NCI-H1694 treated with DMSO at 0.1 percent for 48 hours (cell line): ENCODE measurements around the gene PTTG1IP.
A peak's percentile ranks its signal among the peaks of the same experiment; 100 is the strongest.
"Not testable (repeated sequence)": the region's sequence is repeated elsewhere in the genome, so short reads cannot be mapped to it uniquely, and the experiment has no call there.

Experiments
- DNase-seq: peaks from one replicate; lab custom pipeline; 2025; lab: John Stamatoyannopoulos, UW

The PTTG1IP gene

DNA sequence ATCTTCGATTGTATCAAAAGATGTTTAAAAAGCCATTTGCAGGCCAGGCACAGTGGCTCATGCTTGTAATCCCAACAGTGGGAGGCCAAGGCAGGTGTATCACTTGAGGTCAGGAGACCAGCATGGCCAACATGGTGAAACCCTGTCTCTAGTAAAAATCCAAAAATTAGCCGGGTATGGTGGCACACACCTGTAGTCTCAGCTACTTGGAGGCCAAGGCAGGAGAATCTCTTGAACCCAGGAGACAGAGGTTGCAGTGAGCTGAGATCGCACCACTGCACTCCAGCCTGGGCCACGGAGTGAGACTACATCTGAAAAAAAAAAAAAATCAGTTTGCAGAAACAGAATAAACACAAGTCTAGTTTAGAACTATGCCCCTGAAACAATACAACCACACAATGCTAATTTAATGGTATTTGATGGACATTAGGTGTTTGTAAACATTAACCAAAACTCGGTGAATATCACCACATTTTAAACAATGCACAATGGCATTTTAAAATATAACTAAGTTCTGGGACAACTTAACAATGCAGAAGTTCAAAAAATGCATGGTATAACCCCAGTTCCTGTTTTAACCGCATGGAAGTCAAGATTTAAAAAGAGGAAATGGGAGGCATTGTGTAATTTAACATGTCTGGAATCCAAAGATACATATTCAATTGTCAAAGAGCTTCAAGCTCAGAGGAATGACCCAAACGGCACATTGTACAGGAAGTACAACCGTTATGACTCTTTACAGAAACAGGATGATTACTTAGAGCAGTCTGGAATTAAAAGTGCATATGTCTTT is 7.1 kb upstream of the PTTG1IP start:
- no peak for DNase-seq

DNA sequence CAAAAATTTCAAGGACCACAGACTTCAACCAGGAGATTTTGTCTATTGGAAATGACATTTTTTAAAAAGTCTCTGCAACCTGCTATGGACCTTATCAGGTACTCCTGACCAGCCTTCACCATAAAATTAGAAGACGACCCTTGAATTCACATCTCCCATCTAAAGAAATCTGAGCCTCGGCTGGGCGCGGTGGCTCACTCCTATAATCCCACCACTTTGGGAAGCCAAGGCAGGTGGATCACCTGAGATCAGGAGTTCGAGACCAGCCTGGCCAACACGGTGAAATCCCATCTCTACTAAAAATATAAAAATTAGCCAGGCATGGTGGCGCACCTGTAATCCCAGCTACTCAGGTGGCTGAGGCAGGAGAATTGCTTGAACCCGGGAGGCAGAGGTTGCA is 5.7 kb upstream of the PTTG1IP start:
- not testable (repeated sequence) for DNase-seq

- no peak for DNase-seq
Measured at GRCh38 chr21:44878053-44878982, 4.8 kb upstream of the PTTG1IP start.

GRCh38 chr21:44876849-44877575 is 3.5 kb upstream of the PTTG1IP start:
- DNase-seq = no peak

DNA sequence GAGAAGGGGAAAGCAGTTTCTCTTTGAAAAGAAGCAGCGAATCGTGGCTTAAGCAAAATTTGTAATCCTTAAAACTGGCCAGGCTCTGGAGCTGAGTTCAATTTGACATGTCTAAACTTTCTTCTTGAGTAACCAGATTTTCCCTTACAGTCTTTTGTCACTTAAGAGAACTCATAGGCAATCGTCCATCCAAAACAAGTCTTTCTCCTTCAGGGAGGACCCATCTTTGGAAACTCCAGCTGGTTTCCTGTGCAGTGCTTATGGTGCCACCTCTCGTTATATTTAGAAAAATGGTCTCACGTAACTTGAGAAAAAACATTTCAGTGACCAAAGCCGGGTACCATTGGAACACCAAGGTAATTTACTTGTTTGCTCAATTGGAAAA is 1.8 kb upstream of the PTTG1IP start:
- DNase-seq = peak; percentile 26

- DNase-seq = no peak
Measured at GRCh38 chr21:44874497-44875315, 1.2 kb upstream of the PTTG1IP start.

DNA sequence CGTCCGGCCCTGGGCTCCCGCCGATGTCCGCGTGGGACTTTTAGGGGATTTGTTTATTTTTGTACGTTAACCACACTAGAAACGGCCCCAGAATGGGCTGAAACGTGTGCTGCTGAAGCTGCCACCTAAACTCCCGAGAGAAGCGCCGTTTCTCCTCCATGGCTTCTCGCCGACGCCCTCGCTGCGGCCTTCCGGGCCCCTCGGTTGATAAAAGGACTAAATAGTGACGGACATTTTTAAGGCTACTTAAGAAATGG is 678 bp upstream of the PTTG1IP start:
- no peak for DNase-seq

GRCh38 chr21:44872649-44873355 is 688 bp downstream of the PTTG1IP start:
- no peak for DNase-seq

GRCh38 chr21:44872323-44872648 is 1.2 kb downstream of the PTTG1IP start:
- DNase-seq = no peak

DNA sequence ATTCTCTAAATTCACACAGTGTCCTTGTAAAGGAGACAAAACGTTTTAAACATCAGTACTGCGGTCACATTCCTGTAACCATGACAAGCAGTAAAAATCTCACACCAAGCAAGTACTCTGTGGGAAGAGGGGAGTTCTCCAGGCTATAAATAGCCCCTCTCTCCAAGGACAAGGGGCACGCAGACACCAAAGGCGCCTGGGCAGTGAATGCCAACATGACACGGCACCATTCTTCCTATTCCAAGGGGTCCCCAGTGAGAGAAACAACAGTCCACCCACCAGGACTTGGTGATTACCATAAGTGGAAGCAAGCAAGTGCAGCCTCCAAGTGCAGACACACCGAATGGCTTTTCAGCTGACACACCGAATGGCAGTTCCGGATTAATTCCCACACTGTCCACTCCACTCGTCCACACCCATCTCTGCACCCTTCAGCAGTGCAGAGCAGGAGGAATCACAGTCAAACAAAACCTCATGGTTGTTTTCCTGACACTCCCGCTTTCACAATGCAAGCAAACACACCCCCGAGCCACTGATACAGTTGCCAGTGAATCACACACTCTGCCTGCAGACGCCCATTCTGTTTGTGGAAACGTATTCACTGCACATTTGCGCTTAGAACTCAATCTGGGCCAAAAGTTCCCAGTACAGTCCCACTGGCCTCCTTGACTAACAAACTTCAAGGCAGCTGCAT is 1.8 kb downstream of the PTTG1IP start:
- DNase-seq = no peak

GRCh38 chr21:44870748-44871495 is 2.6 kb downstream of the PTTG1IP start:
- no peak for DNase-seq

- DNase-seq = no peak
Measured at GRCh38 chr21:44869781-44870747, 3.4 kb downstream of the PTTG1IP start.

- DNase-seq = no peak
Measured at GRCh38 chr21:44868707-44869106, 4.8 kb downstream of the PTTG1IP start.

DNA sequence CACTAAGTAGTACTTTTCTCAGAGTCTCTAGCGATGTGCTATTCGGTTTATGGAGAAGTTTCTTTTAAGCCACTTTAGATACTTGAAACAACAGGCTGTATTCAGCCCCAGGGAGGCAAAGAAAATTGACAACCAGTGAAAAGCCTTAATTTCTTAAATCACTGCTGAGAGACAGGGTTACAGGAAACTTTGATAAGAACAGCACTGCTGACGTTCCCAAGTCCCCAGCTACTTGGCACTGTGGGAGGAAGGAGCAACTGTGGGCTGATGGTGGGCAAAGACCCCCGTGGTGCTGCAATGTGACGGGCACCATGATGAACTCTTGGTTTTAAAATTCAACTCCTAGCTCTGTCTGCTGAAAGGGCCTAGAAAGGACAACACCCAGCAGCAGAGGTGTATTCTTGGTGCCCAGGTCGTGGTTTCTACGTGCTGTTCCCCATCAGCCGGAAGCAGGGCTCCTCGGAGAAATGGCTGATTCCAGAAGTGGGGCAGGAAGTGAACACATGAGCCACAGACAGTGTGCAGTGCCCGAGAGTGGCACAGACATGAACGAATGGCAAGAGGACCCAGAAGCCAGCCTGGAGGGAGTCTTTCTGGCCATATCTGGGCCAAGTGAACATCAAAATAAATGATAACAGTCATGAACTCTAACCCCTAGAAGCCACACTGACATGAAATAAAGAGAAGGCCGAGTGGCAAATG is 5.3 kb downstream of the PTTG1IP start:
- DNase-seq = no peak

- no peak for DNase-seq
Measured at GRCh38 chr21:44867464-44867863, 6.0 kb downstream of the PTTG1IP start.

- peak; percentile 42 for DNase-seq
Measured at GRCh38 chr21:44866780-44867179, 6.7 kb downstream of the PTTG1IP start.

GRCh38 chr21:44865561-44866280 is 7.8 kb downstream of the PTTG1IP start:
- DNase-seq = no peak
